Epithelial cell of proximal tubule (primary cell): ENCODE data around the gene CAMK2G. TPM values are rescaled to one million over a fixed set of nuclear protein-coding genes. Genes with fewer than 3 reads are reported as not detected.
"Not testable (repeated sequence)": the region's sequence is repeated elsewhere in the genome, so short reads cannot be mapped to it uniquely, and the experiment has no call there.

Experiments used
- DNase-seq: peaks from one replicate; pipeline ENCODE4 v3.0.0-alpha.2; 2011; ENCODE audit warnings: low read depth
- H3K4me3 ChIP-seq: 2 replicates; pipeline ENCODE4 v1.5.1; 2011; ENCODE audit warnings: low read depth, mild to moderate bottlenecking, low read length
- CTCF ChIP-seq: conservative IDR thresholded peaks from 2 replicates; pipeline ENCODE4 v1.5.1; 2012; ENCODE audit warnings: low read depth, mild to moderate bottlenecking, low read length
- total RNA-seq: library from RNA; depleted of rRNA; stranded (reverse); fragments of >200 nt; gene quantifications from 2 replicates; pipeline ENCODE4 v1.2.3, GENCODE V29; 2015

Gene CAMK2G
- total RNA-seq, 1 donor from 2014 or later, result 15.2 TPM

GRCh38 chr10:73839276-73839966 is 34.9 kb downstream of the CAMK2G start:
- TF ChIP-seq CTCF, result no peak
- DNase-seq, result no peak
- H3K4me3 ChIP-seq, result no peak overlapping the region

- no peak for DNase-seq
- no peak for TF ChIP-seq CTCF
- H3K4me3 ChIP-seq, result no peak overlapping the region
Measured at GRCh38 chr10:73838827-73839226, 35.5 kb downstream of the CAMK2G start.

- H3K4me3 ChIP-seq, result no peak overlapping the region
- no peak for DNase-seq
- TF ChIP-seq CTCF, result no peak
Measured at GRCh38 chr10:73838008-73838567, 36.3 kb downstream of the CAMK2G start.

- peak; percentile 52 for DNase-seq
- TF ChIP-seq CTCF, result no peak
- no peak overlapping the region for H3K4me3 ChIP-seq
Measured at GRCh38 chr10:73837072-73837471, 37.3 kb downstream of the CAMK2G start.

GRCh38 chr10:73836427-73836980 is 37.9 kb downstream of the CAMK2G start:
- TF ChIP-seq CTCF, result no peak
- no peak for DNase-seq
- H3K4me3 ChIP-seq, result no peak overlapping the region

GRCh38 chr10:73829090-73829489 is 45.3 kb downstream of the CAMK2G start:
- DNase-seq, result not testable (repeated sequence)

GRCh38 chr10:73828161-73828560 is 46.2 kb downstream of the CAMK2G start:
- TF ChIP-seq CTCF, result no peak
- H3K4me3 ChIP-seq, result no peak overlapping the region
- no peak for DNase-seq

More at GRCh38 chr10:73829090-73829489, 45.3 kb downstream of the CAMK2G start:
- H3K4me3 ChIP-seq, result not testable (repeated sequence)
